Chondrocyte (in vitro differentiated cells): ENCODE results near the gene HNRNPC. TPM values are rescaled to one million over a fixed set of nuclear protein-coding genes. Genes with fewer than 3 reads are reported as not detected.
A peak's percentile ranks its signal among the peaks of the same experiment; 100 is the strongest.

Experiments used
- DNase-seq: peaks from one replicate; pipeline ENCODE4 v3.0.0; 2021; ENCODE audit warnings: mixed read lengths, low spot score
- H3K27ac Mint-ChIP-seq: one replicate; pipeline ENCODE4 v1.8.0; 2021; ENCODE audit warnings: mild to moderate bottlenecking, moderate library complexity, mixed read lengths; ENCODE audit not compliant: unreplicated experiment
- H3K27me3 Mint-ChIP-seq: 2 replicates; pipeline ENCODE4 v1.8.0; 2021; ENCODE audit warnings: low read depth, mixed read lengths
- H3K36me3 Mint-ChIP-seq: 2 replicates; pipeline ENCODE4 v1.8.0; 2021; ENCODE audit warnings: low read depth, mixed read lengths
- H3K4me1 Mint-ChIP-seq: 2 replicates; pipeline ENCODE4 v1.8.0; 2021; ENCODE audit warnings: low read depth, mild to moderate bottlenecking, mixed read lengths
- H3K4me3 Mint-ChIP-seq: one replicate; pipeline ENCODE4 v1.8.0; 2021; ENCODE audit warnings: mild to moderate bottlenecking, moderate library complexity, mixed read lengths; ENCODE audit not compliant: unreplicated experiment
- H3K9me3 Mint-ChIP-seq: 2 replicates; pipeline ENCODE4 v1.8.0; 2021; ENCODE audit warnings: low read depth, mixed read lengths
- total RNA-seq: library from RNA; stranded (reverse); gene quantifications from 3 replicates; pipeline ENCODE4 v1.2.1, GENCODE V29; 2021
- TF ChIP-seq, protein P1 (sequence below): fragments of 200-600 bp; sonication (generic); IDR thresholded peaks from 2 replicates; pipeline ENCODE4 v1.5.0; 2021; ENCODE audit warnings: antibody characterized with exemption, mild to moderate bottlenecking, moderate library complexity

Gene HNRNPC
- total RNA-seq, 1 donor from 2014 or later = 286 TPM

DNA sequence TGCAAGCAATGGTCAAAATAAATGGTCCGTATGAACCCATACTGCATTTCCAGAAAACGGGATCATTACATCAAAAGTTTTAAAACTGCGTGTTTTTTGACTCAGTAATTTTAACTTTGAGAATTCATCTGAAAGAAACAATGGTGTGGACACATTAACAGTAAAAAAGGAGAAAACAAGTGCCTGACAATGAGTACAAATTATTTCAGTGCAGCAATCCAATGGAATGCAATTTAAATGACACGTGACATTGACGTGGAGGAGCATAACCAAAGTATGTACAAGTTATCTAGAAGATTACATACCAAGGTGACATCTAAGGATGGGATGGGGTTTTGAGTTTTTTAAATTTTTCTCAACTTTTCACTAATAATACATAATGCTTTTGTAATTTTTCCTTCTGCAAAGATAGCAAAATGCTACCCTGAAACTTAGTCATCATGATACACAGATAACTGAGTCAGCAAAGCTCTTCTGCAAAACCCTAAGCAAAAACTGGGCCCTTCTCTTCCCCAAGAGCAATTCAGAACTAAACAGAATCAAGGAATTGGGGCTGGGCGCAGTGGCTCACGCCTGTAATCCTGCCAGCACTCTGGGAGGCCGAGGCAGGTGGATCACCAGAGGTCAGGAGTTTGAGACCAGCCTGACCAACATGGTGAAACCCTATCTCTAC, 20.4 kb downstream of the HNRNPC start:
- Mint-ChIP-seq H3K9me3 (no peaks in the 10 kb centered on the region), H3K4me1 (peaks cover 31% of the 10 kb centered on the region), H3K4me3 (no peak overlapping the region), H3K36me3 (peaks cover 39% of the 10 kb centered on the region), H3K27me3 (no peaks in the 10 kb centered on the region), H3K27ac (no peak overlapping the region)
- DNase-seq = no peak
- TF ChIP-seq, protein P1, sequence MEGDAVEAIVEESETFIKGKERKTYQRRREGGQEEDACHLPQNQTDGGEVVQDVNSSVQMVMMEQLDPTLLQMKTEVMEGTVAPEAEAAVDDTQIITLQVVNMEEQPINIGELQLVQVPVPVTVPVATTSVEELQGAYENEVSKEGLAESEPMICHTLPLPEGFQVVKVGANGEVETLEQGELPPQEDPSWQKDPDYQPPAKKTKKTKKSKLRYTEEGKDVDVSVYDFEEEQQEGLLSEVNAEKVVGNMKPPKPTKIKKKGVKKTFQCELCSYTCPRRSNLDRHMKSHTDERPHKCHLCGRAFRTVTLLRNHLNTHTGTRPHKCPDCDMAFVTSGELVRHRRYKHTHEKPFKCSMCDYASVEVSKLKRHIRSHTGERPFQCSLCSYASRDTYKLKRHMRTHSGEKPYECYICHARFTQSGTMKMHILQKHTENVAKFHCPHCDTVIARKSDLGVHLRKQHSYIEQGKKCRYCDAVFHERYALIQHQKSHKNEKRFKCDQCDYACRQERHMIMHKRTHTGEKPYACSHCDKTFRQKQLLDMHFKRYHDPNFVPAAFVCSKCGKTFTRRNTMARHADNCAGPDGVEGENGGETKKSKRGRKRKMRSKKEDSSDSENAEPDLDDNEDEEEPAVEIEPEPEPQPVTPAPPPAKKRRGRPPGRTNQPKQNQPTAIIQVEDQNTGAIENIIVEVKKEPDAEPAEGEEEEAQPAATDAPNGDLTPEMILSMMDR = no peak

DNA sequence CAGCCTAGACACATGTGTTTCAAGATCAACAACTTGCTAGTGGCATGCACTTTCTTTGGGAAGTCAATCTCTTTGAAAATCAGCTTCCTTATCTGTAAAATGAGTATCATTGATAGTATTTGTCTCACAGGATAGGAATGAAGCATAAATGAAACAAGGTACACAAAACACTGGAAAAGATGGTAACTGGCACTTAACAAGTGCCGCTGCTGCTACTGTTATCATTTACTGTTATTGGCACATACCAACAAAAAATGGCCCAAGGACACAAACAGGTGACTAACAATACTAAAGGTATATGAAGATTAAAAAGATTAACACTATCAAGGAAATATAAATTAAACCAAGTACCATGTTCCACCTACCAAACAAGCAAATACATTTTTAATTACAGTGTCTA, 20.9 kb downstream of the HNRNPC start:
- peak overlapping the region; percentile 60 for H3K27ac Mint-ChIP-seq

DNA sequence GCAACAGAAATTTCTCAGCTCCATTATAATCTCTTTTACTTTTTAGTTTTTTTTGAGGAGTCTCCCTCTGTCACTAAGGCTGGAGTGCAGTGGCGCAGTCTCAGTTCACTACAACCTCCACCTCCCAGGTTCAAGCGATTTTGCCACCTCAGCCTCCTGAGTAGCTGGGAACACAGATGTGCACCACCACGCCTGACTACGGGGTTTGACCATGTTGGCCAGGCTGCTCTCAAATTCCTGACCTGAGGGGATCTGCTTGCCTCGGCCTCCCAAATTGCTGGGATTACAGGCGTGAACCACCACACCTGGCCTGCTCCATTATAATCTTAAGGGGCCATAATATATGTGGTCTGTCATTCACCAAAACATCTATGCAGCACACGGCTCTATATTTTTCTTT, 23.4 kb downstream of the HNRNPC start:
- Mint-ChIP-seq H3K27me3 (no peaks in the 10 kb centered on the region), H3K36me3 (peaks cover 30% of the 10 kb centered on the region), H3K27ac (peak overlapping the region; percentile 32), H3K9me3 (no peaks in the 10 kb centered on the region), H3K4me1 (peaks cover 45% of the 10 kb centered on the region), H3K4me3 (no peak overlapping the region)
- TF ChIP-seq, protein P1 = no peak
- no peak for DNase-seq

More for the DNA sequence above, 20.9 kb downstream of the HNRNPC start:
- no peaks in the 10 kb centered on the region for H3K27me3 Mint-ChIP-seq
- no peak overlapping the region for H3K4me3 Mint-ChIP-seq
- no peak for DNase-seq
- no peaks in the 10 kb centered on the region for H3K9me3 Mint-ChIP-seq
- H3K4me1 Mint-ChIP-seq = peaks cover 31% of the 10 kb centered on the region
- H3K36me3 Mint-ChIP-seq = peaks cover 39% of the 10 kb centered on the region
- TF ChIP-seq, protein P1 = no peak

DNA sequence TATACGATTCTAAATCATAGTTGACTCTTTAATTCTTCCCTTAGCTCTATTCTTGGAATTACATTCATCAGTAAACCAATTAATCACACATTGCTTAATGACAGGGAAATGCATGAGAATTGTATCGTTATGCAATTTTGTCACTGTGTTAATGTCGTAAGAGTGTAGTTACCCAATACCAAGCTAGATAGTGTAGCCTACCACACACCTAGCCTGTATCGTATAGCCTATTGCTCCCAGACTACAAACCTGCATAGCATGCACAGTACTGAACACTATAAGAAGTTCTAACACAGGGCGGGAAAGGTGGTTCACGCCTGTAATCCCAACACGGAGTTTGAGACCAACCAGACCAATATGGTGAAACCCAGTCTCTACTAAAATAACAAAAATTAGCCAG, 24.7 kb downstream of the HNRNPC start:
- Mint-ChIP-seq H3K4me1 (peaks cover 46% of the 10 kb centered on the region), H3K4me3 (no peak overlapping the region), H3K27ac (peak overlapping the region; percentile 17), H3K9me3 (no peaks in the 10 kb centered on the region), H3K36me3 (peaks cover 24% of the 10 kb centered on the region), H3K27me3 (no peaks in the 10 kb centered on the region)
- TF ChIP-seq, protein P1 = no peak
- no peak for DNase-seq

DNA sequence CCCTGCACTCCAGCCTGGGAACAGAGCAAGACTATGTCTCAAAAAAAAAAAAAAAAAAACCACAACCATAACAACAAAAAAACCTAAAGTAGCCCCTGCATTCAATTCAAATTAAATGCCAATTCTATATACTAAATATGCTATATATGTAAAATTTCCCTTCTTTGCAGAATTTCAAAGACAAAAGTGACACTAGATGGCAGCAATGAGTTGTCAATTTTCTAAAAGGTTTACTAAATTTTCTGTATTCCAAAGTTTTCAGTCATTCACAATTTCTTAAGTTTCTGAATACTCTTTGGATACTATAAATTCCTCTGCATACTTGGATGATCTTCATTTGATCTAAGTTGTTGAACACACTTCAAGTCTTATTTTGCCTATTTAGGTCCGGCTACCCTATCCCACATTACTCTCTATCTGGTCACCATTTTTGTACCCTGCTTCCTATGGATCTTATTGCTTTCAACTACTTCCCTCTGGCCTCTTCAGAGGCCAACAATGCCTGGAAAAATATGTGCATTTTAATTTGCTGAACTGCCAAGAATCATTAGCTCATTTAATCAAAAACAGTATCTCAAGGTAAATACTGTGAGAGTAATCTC, 27.9 kb downstream of the HNRNPC start:
- DNase-seq = no peak
- H3K4me3 Mint-ChIP-seq = no peak overlapping the region
- peaks cover 40% of the 10 kb centered on the region for H3K4me1 Mint-ChIP-seq
- H3K36me3 Mint-ChIP-seq = peaks cover 13% of the 10 kb centered on the region
- H3K9me3 Mint-ChIP-seq = no peaks in the 10 kb centered on the region
- H3K27ac Mint-ChIP-seq = peak overlapping the region; percentile 33
- no peaks in the 10 kb centered on the region for H3K27me3 Mint-ChIP-seq
- TF ChIP-seq, protein P1 = peak; percentile 83
